Prostate gland (tissue), 2 donors: ENCODE results near the gene C20orf96. TPM values are rescaled to one million over a fixed set of nuclear protein-coding genes. Genes with fewer than 3 reads are reported as not detected.
A peak's percentile ranks its signal among the peaks of the same experiment; 100 is the strongest.

Source experiments
- DNase-seq: peaks from one replicate; pipeline ENCODE4 v3.0.0-alpha.2; 2019; ENCODE audit warnings: low spot score
- H3K27ac ChIP-seq, 2 donors: fragments of 200-600 bp; sonication (generic); 2 replicates each; pipeline ENCODE4 v1.5.1; 2017 to 2019
- H3K27me3 ChIP-seq: fragments of 200-600 bp; sonication (generic); replicated peaks from 2 replicates; pipeline ENCODE4 v1.5.1; 2019; ENCODE audit not compliant: insufficient read depth
- H3K36me3 ChIP-seq, 2 donors: fragments of 200-600 bp; sonication (generic); 1 replicate in 1 of 2; 2 replicates in 1 of 2; pipeline versions ENCODE4 v1.5.1 to v1.8.1; 2017 to 2019
- H3K4me1 ChIP-seq: fragments of 200-600 bp; sonication (generic); replicated peaks from 2 replicates; pipeline ENCODE4 v1.5.1; 2019
- H3K4me3 ChIP-seq, 2 donors: fragments of 200-600 bp; sonication (generic); 2 replicates each; pipeline ENCODE4 v1.5.1; 2017 to 2019
- H3K9me3 ChIP-seq: fragments of 200-600 bp; sonication (generic); 2 replicates; pipeline ENCODE4 v1.5.1; 2017
- CTCF ChIP-seq, 4 experiments: fragments of 200-600 bp in 2 of 4; fragments of 450-650 bp in 2 of 4; sonication (generic) in 2 of 4; IDR thresholded peaks; 1 replicate in 3 of 4; 2 replicates in 1 of 4; pipeline ENCODE4 v1.5.1; 2016 to 2019; ENCODE audit warnings: antibody characterized with exemption in 4 of 4, mild to moderate bottlenecking in 2 of 4, moderate library complexity in 2 of 4
- POLR2A ChIP-seq: fragments of 450-650 bp; IDR thresholded peaks from one replicate; pipeline ENCODE4 v1.6.1; 2016; ENCODE audit warnings: antibody characterized with exemption, mild to moderate bottlenecking
- POLR2AphosphoS5 ChIP-seq: sonication (generic); formaldehyde crosslinking; IDR thresholded peaks from one replicate; pipeline ENCODE4 v1.6.1; 2017; ENCODE audit warnings: antibody characterized with exemption
- WGBS: methylation state at CpG from one replicate; pipeline ENCODE4 v1.1.5; 2018; 5-methylcytosine and 5-hydroxymethylcytosine counted together
- intact Hi-C: fragments of 100-400 bp; cut with DNase I; formaldehyde crosslinking; loops from one replicate; pipeline ENCODE4 v1.14.2; 2022
- total RNA-seq, 2 donors: library from RNA; depleted of rRNA; stranded (reverse); fragments of >200 nt; gene quantifications; one replicate each; pipeline ENCODE4 v1.1.0, GENCODE V29; 2016

Gene C20orf96
- total RNA-seq, 2 donors from 2014 or later, result 4.7 to 16.1 TPM

- H3K4me1 ChIP-seq, result peaks cover 4% of the 10 kb centered on the region
- 46% methylated on average over 7 of the region's 7 CpGs for WGBS
- no peaks in the 10 kb centered on the region for H3K9me3 ChIP-seq
- no peaks in the 10 kb centered on the region for H3K27me3 ChIP-seq
- no peaks in the 10 kb centered on the region for H3K36me3 ChIP-seq
- intact Hi-C loops, result no loop called here
- DNase-seq, result no peak
- no peak overlapping the region for H3K4me3 ChIP-seq
- H3K27ac ChIP-seq, result peak overlapping the region in 1 of 2 donors; percentile 97
- no peak for TF ChIP-seq POLR2A
- no peak for TF ChIP-seq POLR2AphosphoS5
- TF ChIP-seq CTCF (IDR thresholded peaks at IDR 0.05), result no peak
Observed at GRCh38 chr20:328975-329695, 38.6 kb upstream of the C20orf96 start.

GRCh38 chr20:328027-328974, 37.8 kb upstream of the C20orf96 start:
- WGBS, result 27% methylated on average over 31 of the region's 31 CpGs
- no peak for DNase-seq
- H3K9me3 ChIP-seq, result no peaks in the 10 kb centered on the region
- H3K4me1 ChIP-seq, result peaks cover 4% of the 10 kb centered on the region
- intact Hi-C loops, result no loop called here
- TF ChIP-seq POLR2AphosphoS5, result no peak
- TF ChIP-seq CTCF (IDR thresholded peaks at IDR 0.05), result no peak
- TF ChIP-seq POLR2A, result no peak
- H3K4me3 ChIP-seq, result peak overlapping the region; percentile 69 to 76
- no peaks in the 10 kb centered on the region for H3K27me3 ChIP-seq
- peak overlapping the region; percentile 93 to 97 for H3K27ac ChIP-seq
- H3K36me3 ChIP-seq, result no peaks in the 10 kb centered on the region

- TF ChIP-seq POLR2AphosphoS5 (peak; percentile 90), POLR2A (peak; percentile 63), CTCF (IDR thresholded peaks at IDR 0.05) (no peak)
- peak; percentile 85 for DNase-seq
- Histone ChIP-seq H3K4me1 (peaks cover 4% of the 10 kb centered on the region), H3K9me3 (no peaks in the 10 kb centered on the region), H3K27me3 (no peaks in the 10 kb centered on the region), H3K4me3 (peak overlapping the region; percentile 69 to 76), H3K36me3 (no peaks in the 10 kb centered on the region), H3K27ac (peak overlapping the region; percentile 93 to 97)
- intact Hi-C loops, result no loop called here
- 3% methylated on average over 46 of the region's 47 CpGs for WGBS
Observed at GRCh38 chr20:327186-328026, 36.9 kb upstream of the C20orf96 start.

- H3K4me3 ChIP-seq, result peak overlapping the region; percentile 69 to 76
- peak; percentile 23 for DNase-seq
- no peaks in the 10 kb centered on the region for H3K27me3 ChIP-seq
- H3K27ac ChIP-seq, result peak overlapping the region; percentile 93 to 97
- intact Hi-C loops, result no loop called here
- TF ChIP-seq CTCF (IDR thresholded peaks at IDR 0.05) (no peak), POLR2A (no peak), POLR2AphosphoS5 (no peak)
- whole genome bisulfite sequencing, result under 1% methylated on average over 35 of the region's 38 CpGs
- H3K9me3 ChIP-seq, result no peaks in the 10 kb centered on the region
- no peaks in the 10 kb centered on the region for H3K36me3 ChIP-seq
- H3K4me1 ChIP-seq, result peaks cover 4% of the 10 kb centered on the region
Observed at GRCh38 chr20:326645-327185, 36.2 kb upstream of the C20orf96 start.
